SK-N-SH treated with all-trans-retinoic acid at 6 μM for 48 hours (cell line): ENCODE data around the gene TRIP6.

Experiments
- ARNTL ChIP-seq: fragments of 450-650 bp; formaldehyde crosslinking; IDR thresholded peaks from 2 replicates; pipeline ENCODE4 v1.5.0; 2020; ENCODE audit warnings: low read depth, mild to moderate bottlenecking, moderate library complexity, borderline replicate concordance
- BACH2 ChIP-seq: fragments of 250-450 bp; sonication (Bioruptor Pico); IDR thresholded peaks from 2 replicates; pipeline ENCODE4 v1.9.0; 2021; ENCODE audit warnings: mild to moderate bottlenecking, borderline replicate concordance
- CSDC2 ChIP-seq: fragments of 250-450 bp; sonication (Bioruptor Pico); IDR thresholded peaks from 2 replicates; pipeline ENCODE4 v1.5.0; 2020; ENCODE audit warnings: mild to moderate bottlenecking, moderate library complexity
- ESRRG ChIP-seq: fragments of 250-450 bp; sonication (Bioruptor Pico); IDR thresholded peaks from 2 replicates; pipeline ENCODE4 v1.6.1; 2021; ENCODE audit warnings: mild to moderate bottlenecking
- ISL1 ChIP-seq: fragments of 250-450 bp; sonication (Bioruptor Pico); IDR thresholded peaks from 2 replicates; pipeline ENCODE4 v2.1.2; 2022; ENCODE audit warnings: mild to moderate bottlenecking, moderate library complexity
- OSR1 ChIP-seq: fragments of 250-450 bp; sonication (Bioruptor Pico); IDR thresholded peaks from 2 replicates; pipeline ENCODE4 v1.8.0; 2022; ENCODE audit warnings: moderate library complexity, mild to moderate bottlenecking, inconsistent platforms
- PATZ1 ChIP-seq: fragments of 250-450 bp; sonication (Bioruptor Pico); IDR thresholded peaks from 2 replicates; pipeline ENCODE4 v1.8.0; 2020; ENCODE audit warnings: mild to moderate bottlenecking, moderate library complexity, borderline replicate concordance
- SNAI2 ChIP-seq: fragments of 250-450 bp; sonication (Bioruptor Pico); IDR thresholded peaks from 2 replicates; pipeline ENCODE4 v1.5.0; 2020; ENCODE audit warnings: mild to moderate bottlenecking, moderate library complexity
- TCF4 ChIP-seq: fragments of 250-450 bp; sonication (Bioruptor Pico); IDR thresholded peaks from 2 replicates; pipeline ENCODE4 v1.8.0; 2021; ENCODE audit warnings: mild to moderate bottlenecking, moderate library complexity, borderline replicate concordance
- TOX ChIP-seq: fragments of 250-450 bp; sonication (Bioruptor Pico); IDR thresholded peaks from 2 replicates; pipeline ENCODE4 v1.8.0; 2021; ENCODE audit warnings: mild to moderate bottlenecking, moderate library complexity, borderline replicate concordance
- ZC3H10 ChIP-seq: fragments of 250-450 bp; sonication (Bioruptor Pico); IDR thresholded peaks from 2 replicates; pipeline ENCODE4 v1.5.1; 2021; ENCODE audit warnings: mild to moderate bottlenecking, moderate library complexity
- TF ChIP-seq, protein P1 (sequence below): fragments of 250-450 bp; sonication (Bioruptor Pico); IDR thresholded peaks from 2 replicates; pipeline ENCODE4 v1.8.0; 2021; ENCODE audit warnings: low read depth, mild to moderate bottlenecking, moderate library complexity, borderline replicate concordance
- TF ChIP-seq, protein P2 (sequence below): fragments of 250-450 bp; sonication (Bioruptor Pico); IDR thresholded peaks from 2 replicates; pipeline ENCODE4 v1.5.1; 2020; ENCODE audit warnings: low read depth, mild to moderate bottlenecking, moderate library complexity

GRCh38 chr7:100856871-100857282 is 10.3 kb upstream of the TRIP6 start:
- no peak for TF ChIP-seq SNAI2 (CRISPR knock-in tag)
- TF ChIP-seq ARNTL (CRISPR knock-in tag) = no peak
- no peak for TF ChIP-seq PATZ1 (CRISPR knock-in tag)
- TF ChIP-seq, protein P1, sequence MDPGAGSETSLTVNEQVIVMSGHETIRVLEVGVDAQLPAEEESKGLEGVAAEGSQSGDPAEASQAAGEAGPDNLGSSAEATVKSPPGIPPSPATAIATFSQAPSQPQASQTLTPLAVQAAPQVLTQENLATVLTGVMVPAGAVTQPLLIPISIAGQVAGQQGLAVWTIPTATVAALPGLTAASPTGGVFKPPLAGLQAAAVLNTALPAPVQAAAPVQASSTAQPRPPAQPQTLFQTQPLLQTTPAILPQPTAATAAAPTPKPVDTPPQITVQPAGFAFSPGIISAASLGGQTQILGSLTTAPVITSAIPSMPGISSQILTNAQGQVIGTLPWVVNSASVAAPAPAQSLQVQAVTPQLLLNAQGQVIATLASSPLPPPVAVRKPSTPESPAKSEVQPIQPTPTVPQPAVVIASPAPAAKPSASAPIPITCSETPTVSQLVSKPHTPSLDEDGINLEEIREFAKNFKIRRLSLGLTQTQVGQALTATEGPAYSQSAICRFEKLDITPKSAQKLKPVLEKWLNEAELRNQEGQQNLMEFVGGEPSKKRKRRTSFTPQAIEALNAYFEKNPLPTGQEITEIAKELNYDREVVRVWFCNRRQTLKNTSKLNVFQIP = no peak
- TF ChIP-seq, protein P2, sequence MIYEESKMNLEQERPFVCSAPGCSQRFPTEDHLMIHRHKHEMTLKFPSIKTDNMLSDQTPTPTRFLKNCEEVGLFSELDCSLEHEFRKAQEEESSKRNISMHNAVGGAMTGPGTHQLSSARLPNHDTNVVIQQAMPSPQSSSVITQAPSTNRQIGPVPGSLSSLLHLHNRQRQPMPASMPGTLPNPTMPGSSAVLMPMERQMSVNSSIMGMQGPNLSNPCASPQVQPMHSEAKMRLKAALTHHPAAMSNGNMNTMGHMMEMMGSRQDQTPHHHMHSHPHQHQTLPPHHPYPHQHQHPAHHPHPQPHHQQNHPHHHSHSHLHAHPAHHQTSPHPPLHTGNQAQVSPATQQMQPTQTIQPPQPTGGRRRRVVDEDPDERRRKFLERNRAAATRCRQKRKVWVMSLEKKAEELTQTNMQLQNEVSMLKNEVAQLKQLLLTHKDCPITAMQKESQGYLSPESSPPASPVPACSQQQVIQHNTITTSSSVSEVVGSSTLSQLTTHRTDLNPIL (CRISPR knock-in tag) = no peak
- no peak for TF ChIP-seq ISL1 (CRISPR knock-in tag)
- TF ChIP-seq TCF4 (CRISPR knock-in tag) = no peak
- TF ChIP-seq CSDC2 (CRISPR knock-in tag) = no peak
- TF ChIP-seq TOX (CRISPR knock-in tag) = no peak
- no peak for TF ChIP-seq ESRRG (CRISPR knock-in tag)
- no peak for TF ChIP-seq BACH2 (CRISPR knock-in tag)
- TF ChIP-seq ZC3H10 = no peak
- TF ChIP-seq OSR1 (CRISPR knock-in tag) = no peak
